CD14-positive monocyte (primary cell): ENCODE results near the gene DGKB. TPM values are rescaled to one million over a fixed set of nuclear protein-coding genes. Genes with fewer than 3 reads are reported as not detected.

Experiments
- DNase-seq, 3 donors: peaks; one replicate each; pipeline ENCODE4 v3.0.0-alpha.2; 2011 to 2022
- H2AFZ ChIP-seq: 2 replicates; pipeline ENCODE4 v1.6.0; 2012; ENCODE audit warnings: mild to moderate bottlenecking, low read depth, low read length, inconsistent platforms; ENCODE audit not compliant: insufficient read depth, poor library complexity, severe bottlenecking
- H3K27ac ChIP-seq, 2 donors: 1 replicate in 1 of 2; 2 replicates in 1 of 2; pipeline ENCODE4 v1.5.1; 2012 to 2013; ENCODE audit warnings: low read length in 2 of 2, control low read depth in 1 of 2, inconsistent platforms in 1 of 2, low read depth in 1 of 2, mild to moderate bottlenecking in 1 of 2
- H3K27me3 ChIP-seq, 2 donors: one replicate each; pipeline versions ENCODE4 v1.6.0 to v1.6.1; 2011 to 2013; ENCODE audit warnings: low read length in 2 of 2; ENCODE audit not compliant: control insufficient read depth in 2 of 2, insufficient read depth in 2 of 2
- H3K36me3 ChIP-seq, 2 donors: replicated peaks in 1 of 2; 1 replicate in 1 of 2; 2 replicates in 1 of 2; pipeline versions ENCODE4 v1.5.1 to v1.6.1; 2012 to 2013; ENCODE audit warnings: low read length in 2 of 2, control low read depth in 1 of 2, inconsistent platforms in 1 of 2, mild to moderate bottlenecking in 1 of 2; ENCODE audit not compliant: insufficient read depth in 2 of 2, control insufficient read depth in 1 of 2
- H3K4me1 ChIP-seq, 2 donors: 1 replicate in 1 of 2; 2 replicates in 1 of 2; pipeline versions ENCODE4 v1.5.1 to v1.6.1; 2012 to 2013; ENCODE audit warnings: low read length in 2 of 2, control low read depth in 1 of 2, inconsistent platforms in 1 of 2, mild to moderate bottlenecking in 1 of 2, moderate library complexity in 1 of 2; ENCODE audit not compliant: insufficient read depth in 2 of 2, control insufficient read depth in 1 of 2
- H3K4me2 ChIP-seq: replicated peaks from 2 replicates; pipeline ENCODE3; 2012; ENCODE audit warnings: low read length, moderate library complexity, mild to moderate bottlenecking; ENCODE audit not compliant: poor library complexity, severe bottlenecking; ENCODE audit errors: extremely low read depth
- H3K4me3 ChIP-seq, 3 experiments: fragments of 200-600 bp in 1 of 3; sonication (generic) in 1 of 3; replicated peaks in 1 of 3; 1 replicate in 2 of 3; 2 replicates in 1 of 3; pipeline ENCODE4 v1.5.1; 2011 to 2013; ENCODE audit warnings: low read length in 3 of 3, mild to moderate bottlenecking in 3 of 3, control low read depth in 2 of 3, low read depth in 2 of 3, inconsistent platforms in 1 of 3, moderate library complexity in 1 of 3
- H3K79me2 ChIP-seq: 2 replicates; pipeline ENCODE4 v1.6.0; 2012; ENCODE audit warnings: mild to moderate bottlenecking, control low read depth, inconsistent platforms, low read length, moderate library complexity; ENCODE audit not compliant: insufficient read depth
- H3K9ac ChIP-seq: 2 replicates; pipeline ENCODE4 v1.6.0; 2017; ENCODE audit warnings: low read length, mild to moderate bottlenecking; ENCODE audit not compliant: insufficient read depth, poor library complexity, severe bottlenecking
- H3K9me3 ChIP-seq, 2 donors: replicated peaks in 1 of 2; 1 replicate in 1 of 2; 2 replicates in 1 of 2; pipeline versions ENCODE4 v1.5.1 to v1.6.1; 2012 to 2013; ENCODE audit warnings: low read length in 2 of 2, control low read depth in 1 of 2; ENCODE audit not compliant: control insufficient read depth in 1 of 2, insufficient read depth in 1 of 2
- H4K20me1 ChIP-seq: 2 replicates; pipeline ENCODE4 v1.6.0; 2012; ENCODE audit warnings: mild to moderate bottlenecking, low read length, control low read depth, moderate library complexity; ENCODE audit not compliant: insufficient read depth
- H3K27ac Mint-ChIP-seq, 7 donors: one replicate each; pipeline ENCODE4 v1.8.0; 2020; ENCODE audit warnings: mild to moderate bottlenecking in 7 of 7, mixed read lengths in 7 of 7, moderate library complexity in 6 of 7, inconsistent platforms in 2 of 7
- H3K27me3 Mint-ChIP-seq, 3 donors: one replicate each; pipeline ENCODE4 v1.8.0; 2021 to 2022; ENCODE audit warnings: low read depth in 3 of 3, mild to moderate bottlenecking in 3 of 3, mixed read lengths in 3 of 3, moderate library complexity in 3 of 3, inconsistent platforms in 1 of 3
- H3K36me3 Mint-ChIP-seq, 2 donors: one replicate each; pipeline ENCODE4 v1.8.0; 2020; ENCODE audit warnings: mixed read lengths in 2 of 2, inconsistent platforms in 1 of 2, mild to moderate bottlenecking in 1 of 2
- H3K4me1 Mint-ChIP-seq: one replicate; pipeline ENCODE4 v1.8.0; 2020; ENCODE audit warnings: mild to moderate bottlenecking, mixed read lengths
- H3K4me3 Mint-ChIP-seq, 2 donors: one replicate each; pipeline ENCODE4 v1.8.0; 2020; ENCODE audit warnings: mild to moderate bottlenecking in 2 of 2, mixed read lengths in 2 of 2, moderate library complexity in 1 of 2
- H3K9me3 Mint-ChIP-seq, 7 donors: one replicate each; pipeline ENCODE4 v1.8.0; 2020 to 2022; ENCODE audit warnings: mixed read lengths in 7 of 7, mild to moderate bottlenecking in 6 of 7, moderate library complexity in 6 of 7, inconsistent platforms in 2 of 7
- WGBS: methylation state at CpG from one replicate; pipeline ENCODE4 v1.1.5; 2013; ENCODE audit warnings: missing lambda C conversion rate; ENCODE audit not compliant: insufficient coverage; 5-methylcytosine and 5-hydroxymethylcytosine counted together
- intact Hi-C, 2 donors: fragments of 100-400 bp; cut with micrococcal nuclease; formaldehyde crosslinking; loops; one replicate each; pipeline versions ENCODE4 v1.15.0 to v1.15.1; 2023
- polyA plus RNA-seq, 3 donors: library from polyadenylated mRNA; depleted of rRNA in 1 of 3; unstranded in 2 of 3; stranded (reverse) in 1 of 3; fragments of 300-500 nt in 2 of 3; fragments of >200 nt in 1 of 3; fragmentation: Illumina TruSeq in 2 of 3; gene quantifications; 1 replicate in 2 of 3; 2 replicates in 1 of 3; pipeline ENCODE4 v1.2.3, GENCODE V29; 2012 to 2021
- TF ChIP-seq, protein P1 (sequence below): fragments of 200-600 bp; IDR thresholded peaks from one replicate; pipeline ENCODE4 v1.8.0; 2022; ENCODE audit warnings: antibody characterized with exemption, mild to moderate bottlenecking

DGKB gene
- polyA plus RNA-seq, 3 donors: not detected

DNA sequence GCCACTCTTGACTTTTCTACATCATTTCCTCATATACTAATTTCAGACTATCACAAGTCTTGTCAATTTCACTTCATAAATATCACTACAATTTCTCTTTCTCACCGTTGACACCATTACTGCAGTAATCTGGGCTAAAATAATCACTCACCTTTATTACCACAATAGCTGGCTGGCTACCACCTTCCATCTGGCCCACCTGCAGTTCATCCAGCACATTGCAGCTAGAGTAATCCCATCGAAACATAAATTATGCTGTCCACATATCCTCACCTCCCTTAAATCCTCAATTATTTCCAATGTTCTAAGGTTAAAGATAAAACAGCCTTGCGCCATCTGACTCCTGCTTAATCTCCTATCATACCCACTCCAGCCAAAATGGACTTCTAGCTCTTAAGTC lies 16.0 kb downstream of the DGKB start:
- Histone ChIP-seq H3K79me2 (no peaks in the 10 kb centered on the region), H3K27ac (no peak overlapping the region), H3K9me3 (peaks cover 0 to 6% of the 10 kb centered on the region in 2 donors), H3K27me3 (no peaks in the 10 kb centered on the region), H3K4me1 (no peaks in the 10 kb centered on the region), H3K36me3 (no peaks in the 10 kb centered on the region), H3K4me3 (no peak overlapping the region), H2AFZ (no peak overlapping the region), H3K4me2 (no peak overlapping the region), H3K9ac (no peak overlapping the region), H4K20me1 (no peaks in the 10 kb centered on the region)
- Mint-ChIP-seq H3K4me3 (no peak overlapping the region), H3K4me1 (no peaks in the 10 kb centered on the region), H3K9me3 (no peaks in the 10 kb centered on the region), H3K27ac (no peak overlapping the region), H3K27me3 (peaks cover 0 to 2% (median 0%) of the 10 kb centered on the region in 3 donors), H3K36me3 (no peaks in the 10 kb centered on the region)
- WGBS: 90% methylated on average over 3 of the region's 3 CpGs
- intact Hi-C loops: no loop called here
- TF ChIP-seq, protein P1, sequence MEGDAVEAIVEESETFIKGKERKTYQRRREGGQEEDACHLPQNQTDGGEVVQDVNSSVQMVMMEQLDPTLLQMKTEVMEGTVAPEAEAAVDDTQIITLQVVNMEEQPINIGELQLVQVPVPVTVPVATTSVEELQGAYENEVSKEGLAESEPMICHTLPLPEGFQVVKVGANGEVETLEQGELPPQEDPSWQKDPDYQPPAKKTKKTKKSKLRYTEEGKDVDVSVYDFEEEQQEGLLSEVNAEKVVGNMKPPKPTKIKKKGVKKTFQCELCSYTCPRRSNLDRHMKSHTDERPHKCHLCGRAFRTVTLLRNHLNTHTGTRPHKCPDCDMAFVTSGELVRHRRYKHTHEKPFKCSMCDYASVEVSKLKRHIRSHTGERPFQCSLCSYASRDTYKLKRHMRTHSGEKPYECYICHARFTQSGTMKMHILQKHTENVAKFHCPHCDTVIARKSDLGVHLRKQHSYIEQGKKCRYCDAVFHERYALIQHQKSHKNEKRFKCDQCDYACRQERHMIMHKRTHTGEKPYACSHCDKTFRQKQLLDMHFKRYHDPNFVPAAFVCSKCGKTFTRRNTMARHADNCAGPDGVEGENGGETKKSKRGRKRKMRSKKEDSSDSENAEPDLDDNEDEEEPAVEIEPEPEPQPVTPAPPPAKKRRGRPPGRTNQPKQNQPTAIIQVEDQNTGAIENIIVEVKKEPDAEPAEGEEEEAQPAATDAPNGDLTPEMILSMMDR: no peak
- no peak for DNase-seq

DNA sequence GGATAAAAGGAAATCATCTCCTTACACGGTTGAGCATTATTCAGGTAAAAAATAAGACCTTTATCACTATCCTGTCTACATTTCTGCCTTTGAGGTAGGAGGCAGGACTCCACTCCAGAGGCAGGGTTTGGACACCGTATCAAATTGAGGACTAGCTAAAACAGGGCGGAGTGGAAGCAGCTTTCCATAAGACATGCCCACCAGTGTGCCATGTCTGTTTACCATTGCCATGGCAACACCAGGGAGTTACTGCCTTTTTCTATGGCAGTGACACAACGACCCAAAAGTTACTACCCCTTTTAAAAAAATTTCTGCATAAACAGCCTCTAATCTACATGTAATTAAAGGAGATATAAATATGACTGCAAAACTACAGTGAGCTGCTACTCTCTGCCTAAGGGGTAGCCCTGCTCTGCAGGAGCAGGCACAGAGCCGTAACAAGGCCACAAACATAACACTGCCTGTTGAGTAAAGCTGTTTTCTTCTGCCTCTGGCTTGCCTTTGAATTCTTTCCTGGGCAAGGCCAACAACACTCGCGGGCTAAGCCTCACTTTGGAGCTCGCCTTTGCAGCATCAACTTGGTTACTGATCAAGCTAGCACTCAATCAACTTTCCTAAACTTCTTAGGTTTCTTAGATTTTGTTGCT lies 26.5 kb downstream of the DGKB start:
- Mint-ChIP-seq H3K4me3 (no peak overlapping the region), H3K36me3 (no peaks in the 10 kb centered on the region), H3K27ac (no peak overlapping the region), H3K9me3 (peaks cover 0 to 6% (median 3%) of the 10 kb centered on the region in 7 donors), H3K4me1 (no peaks in the 10 kb centered on the region), H3K27me3 (peaks cover 0 to 1% (median 0%) of the 10 kb centered on the region in 3 donors)
- TF ChIP-seq, protein P1: no peak
- WGBS: 96% methylated on average over 3 of the region's 8 CpGs
- no peak overlapping the region for H3K27ac ChIP-seq
- H3K36me3 ChIP-seq: no peaks in the 10 kb centered on the region
- no peak for DNase-seq
- H3K27me3 ChIP-seq: no peaks in the 10 kb centered on the region
- intact Hi-C loops: no loop called here
- no peak overlapping the region for H3K9ac ChIP-seq
- H4K20me1 ChIP-seq: no peaks in the 10 kb centered on the region
- H3K4me3 ChIP-seq: no peak overlapping the region
- H3K4me2 ChIP-seq: no peak overlapping the region
- H2AFZ ChIP-seq: no peak overlapping the region
- H3K9me3 ChIP-seq: peaks cover 3 to 4% of the 10 kb centered on the region in 2 donors
- H3K4me1 ChIP-seq: no peaks in the 10 kb centered on the region
- H3K79me2 ChIP-seq: no peaks in the 10 kb centered on the region
